ENCODE measurements around the gene ADGRB3.

The ADGRB3 gene

DNA sequence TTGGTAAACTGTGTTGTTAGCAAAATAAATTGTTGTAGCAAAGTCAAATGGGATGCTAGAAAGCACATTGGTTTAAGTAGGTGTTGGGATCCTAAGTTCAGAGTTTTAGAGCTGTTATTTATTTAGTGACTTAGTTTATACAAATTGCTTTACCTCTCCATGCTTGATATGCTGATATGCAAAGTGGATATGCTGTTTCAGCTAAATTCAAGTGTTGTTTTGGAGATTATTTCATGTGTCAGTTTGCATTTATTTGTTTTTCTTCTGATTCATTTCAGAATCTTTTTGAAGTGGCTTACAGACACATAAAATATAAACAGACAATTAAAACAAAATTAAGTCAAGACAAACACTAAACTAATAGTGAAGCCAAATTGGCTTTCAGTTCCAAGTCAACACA is 203.5 kb downstream of the ADGRB3 start:
- TF ChIP-seq GATA3 (IDR thresholded peaks at IDR 0.05; ENCODE audit: low read depth, low read length) (no peak), GATA2 (IDR thresholded peaks at IDR 0.05; ENCODE audit: low read depth, low read length) (no peak)

DNA sequence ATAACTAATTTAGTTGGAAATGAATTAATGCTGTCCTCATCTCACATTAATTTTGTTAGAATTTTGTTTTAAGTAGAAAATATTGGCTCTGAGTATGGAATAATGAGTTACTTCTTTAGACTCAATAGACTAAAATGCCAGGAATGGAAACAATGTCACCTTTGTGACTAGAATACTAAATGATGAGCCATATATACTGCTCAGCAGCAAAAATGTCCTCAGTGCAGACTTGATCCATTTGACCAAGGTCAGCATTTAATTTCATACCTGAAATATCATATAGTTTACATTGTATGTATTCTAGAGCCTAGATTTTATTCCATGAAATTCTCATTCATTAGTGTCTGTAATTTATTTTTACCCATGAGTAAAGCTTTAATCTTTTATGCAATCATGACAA is 217.7 kb downstream of the ADGRB3 start:
- no peak for TF ChIP-seq GATA3 (IDR thresholded peaks at IDR 0.05; ENCODE audit: low read depth, low read length)

DNA sequence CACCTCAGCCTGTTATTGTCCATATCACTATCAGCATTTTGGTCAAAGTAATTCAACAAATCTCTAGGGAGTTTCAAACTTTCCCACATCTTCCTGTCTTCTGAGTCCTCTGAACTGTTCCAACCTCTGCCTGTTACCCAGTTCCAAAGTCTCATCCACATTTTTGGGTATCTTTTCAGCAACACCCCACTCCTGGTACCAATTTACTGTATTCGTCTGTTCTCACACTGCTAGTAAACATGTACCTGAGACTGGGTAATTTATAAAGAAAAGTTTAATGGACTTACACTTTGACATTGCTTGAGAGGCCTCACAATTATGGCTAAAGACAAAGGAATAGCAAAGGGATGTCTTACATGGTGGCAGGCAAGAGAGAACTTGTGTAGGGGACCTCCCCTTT is 224.2 kb downstream of the ADGRB3 start:
- no peak for TF ChIP-seq GATA3 (IDR thresholded peaks at IDR 0.05; ENCODE audit: low read depth, low read length)
- no peak for TF ChIP-seq GATA2 (IDR thresholded peaks at IDR 0.05; ENCODE audit: low read depth, low read length)

DNA sequence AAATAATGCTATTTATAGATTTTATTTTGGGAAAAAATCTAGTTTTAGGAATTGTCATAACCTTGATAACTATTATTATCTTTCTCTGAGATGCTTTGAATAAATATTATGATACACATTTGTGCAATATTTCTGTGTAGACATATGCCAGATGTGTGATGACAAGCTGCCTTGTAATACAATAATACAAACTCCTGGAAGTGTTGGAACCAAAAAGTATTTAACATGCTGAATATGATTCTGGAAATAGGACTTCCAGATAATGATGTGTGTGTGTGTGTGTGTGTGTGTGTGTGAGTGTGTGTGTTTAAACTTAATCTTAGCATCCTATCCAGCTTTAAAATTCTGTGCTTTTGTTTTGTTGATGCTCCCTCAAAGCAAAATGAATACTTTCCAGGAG is 233.6 kb downstream of the ADGRB3 start:
- TF ChIP-seq GATA3 (IDR thresholded peaks at IDR 0.05; ENCODE audit: low read depth, low read length) (no peak), GATA2 (IDR thresholded peaks at IDR 0.05; ENCODE audit: low read depth, low read length) (no peak)

DNA sequence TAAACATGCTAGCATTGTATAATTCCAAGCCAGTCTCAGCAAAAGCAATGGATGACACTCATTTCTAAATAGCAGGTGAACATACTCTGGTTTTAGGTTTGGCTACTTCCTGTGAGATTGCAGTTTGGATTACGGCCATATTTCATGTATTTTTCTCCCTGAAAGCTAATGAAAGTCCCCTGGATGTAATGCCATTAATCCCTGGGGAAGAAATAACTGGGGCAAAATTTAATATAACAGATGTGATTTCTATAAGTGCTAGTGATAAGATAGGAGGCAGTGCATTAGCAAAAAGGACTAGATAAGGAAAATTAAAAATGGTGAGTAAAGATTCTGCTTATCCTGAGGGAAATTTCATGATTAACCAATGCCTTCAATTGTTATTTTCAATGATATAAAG is 238.2 kb downstream of the ADGRB3 start:
- TF ChIP-seq GATA3 (IDR thresholded peaks at IDR 0.05; ENCODE audit: low read depth, low read length), result peak; percentile 93
- TF ChIP-seq GATA2 (IDR thresholded peaks at IDR 0.05; ENCODE audit: low read depth, low read length), result peak; percentile 73

DNA sequence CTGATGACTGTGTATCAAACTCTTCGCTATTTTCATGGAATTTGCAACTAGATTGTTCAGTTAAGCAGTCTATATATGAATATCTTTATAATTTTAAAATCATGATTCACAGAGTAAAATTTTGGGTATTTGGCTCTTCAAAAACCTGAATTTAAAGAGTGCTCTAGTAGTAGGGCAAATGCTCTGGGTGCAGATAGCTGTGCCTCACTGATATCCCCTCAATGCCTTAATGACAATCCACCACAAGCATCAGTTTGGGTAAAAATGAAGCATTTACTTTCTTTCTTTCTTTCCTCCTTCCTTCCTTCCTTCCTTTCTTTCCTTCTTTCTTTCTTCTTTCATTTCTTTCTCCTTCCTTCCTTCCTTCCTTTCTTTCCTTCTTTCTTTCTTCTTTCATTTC is 239.7 kb downstream of the ADGRB3 start:
- no peak for TF ChIP-seq GATA3 (IDR thresholded peaks at IDR 0.05; ENCODE audit: low read depth, low read length)
- no peak for TF ChIP-seq GATA2 (IDR thresholded peaks at IDR 0.05; ENCODE audit: low read depth, low read length)

DNA sequence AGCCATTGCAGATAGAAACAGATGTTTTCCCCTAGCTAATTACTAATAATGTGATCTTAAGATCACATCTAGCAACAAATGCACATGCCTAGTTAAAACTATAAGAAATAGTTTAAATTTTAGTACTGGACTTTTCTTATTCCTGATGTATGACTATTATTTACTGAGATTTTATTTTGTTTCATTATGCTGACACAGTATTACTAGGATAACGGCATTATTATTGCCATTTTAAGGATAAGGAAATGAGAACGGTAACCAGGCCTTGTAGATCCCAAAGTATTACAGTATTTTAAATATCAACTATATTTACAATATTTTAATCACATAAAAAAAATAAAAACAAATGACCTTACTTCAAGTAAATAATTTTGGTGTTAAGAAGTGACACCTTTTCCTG is 240.3 kb downstream of the ADGRB3 start:
- TF ChIP-seq GATA2 (IDR thresholded peaks at IDR 0.05; ENCODE audit: low read depth, low read length) (no peak), GATA3 (IDR thresholded peaks at IDR 0.05; ENCODE audit: low read depth, low read length) (no peak)

DNA sequence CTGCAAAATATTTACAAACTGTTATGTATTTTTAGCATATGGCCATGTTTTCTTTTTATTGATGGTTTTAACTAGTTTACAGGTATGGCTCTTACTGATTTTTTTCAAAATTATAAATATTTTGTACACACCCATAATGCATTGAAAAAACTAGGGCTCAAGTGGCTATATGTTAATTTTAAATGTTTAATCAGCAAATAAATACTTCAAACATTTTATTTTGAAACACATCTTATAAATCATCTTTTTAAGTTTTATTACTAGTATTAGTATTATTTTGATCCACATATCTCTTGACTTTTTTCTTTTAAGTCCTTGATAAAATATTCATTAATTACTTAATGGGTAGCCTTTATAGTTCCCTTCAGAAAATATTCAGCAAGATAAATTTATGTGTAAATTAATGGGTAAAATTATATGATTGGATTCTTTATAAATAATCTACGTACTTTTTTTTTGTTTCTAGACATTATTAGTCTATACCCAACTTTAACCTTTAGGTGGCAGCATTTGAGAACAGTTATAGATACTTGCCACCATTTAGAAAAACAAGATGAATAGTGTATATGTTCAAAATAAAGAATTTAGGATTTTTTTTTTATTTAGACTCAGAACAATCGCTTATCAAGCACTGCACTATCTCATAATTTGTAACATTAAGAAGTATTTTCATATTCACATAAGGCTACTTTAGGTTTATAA is 241.9 kb downstream of the ADGRB3 start:
- TF ChIP-seq GATA2 (IDR thresholded peaks at IDR 0.05; ENCODE audit: low read depth, low read length) (no peak), GATA3 (IDR thresholded peaks at IDR 0.05; ENCODE audit: low read depth, low read length) (no peak)

DNA sequence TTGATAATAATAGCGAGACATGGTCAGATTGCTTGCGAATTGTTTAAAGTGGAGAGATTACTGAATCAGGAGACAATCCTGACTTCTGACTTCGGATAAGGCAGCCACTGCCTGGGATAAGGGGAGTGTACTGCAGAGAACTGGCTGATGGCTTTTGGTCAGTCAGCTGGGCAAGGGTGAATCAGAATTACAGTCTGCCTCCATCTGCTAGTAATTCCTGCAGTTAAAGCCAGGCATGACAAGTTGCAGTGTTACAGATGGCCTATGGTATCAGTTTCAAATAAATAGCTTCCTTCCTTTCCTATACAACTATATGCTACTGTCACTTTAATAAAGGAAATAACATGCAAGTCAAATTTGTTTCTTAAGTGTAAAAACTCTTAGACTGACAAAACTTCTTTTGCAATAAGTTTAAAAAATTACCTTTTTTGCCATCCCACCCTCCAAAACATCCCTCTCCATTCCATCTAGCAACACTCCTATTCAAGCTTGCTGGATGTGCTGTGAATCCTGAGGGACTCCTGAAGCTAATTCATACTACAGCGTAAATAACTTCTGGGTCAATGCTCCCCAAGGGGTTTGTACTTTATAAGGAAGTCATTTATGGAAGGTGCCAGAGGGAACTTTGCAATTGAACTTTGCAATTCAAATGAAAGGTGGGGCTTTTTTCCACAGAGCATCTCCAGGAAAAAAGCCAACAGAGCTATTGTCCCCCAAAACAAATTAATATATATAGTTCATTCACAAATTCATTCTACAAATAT is 245.2 kb downstream of the ADGRB3 start:
- TF ChIP-seq GATA3 (IDR thresholded peaks at IDR 0.05; ENCODE audit: low read depth, low read length) (no peak), GATA2 (IDR thresholded peaks at IDR 0.05; ENCODE audit: low read depth, low read length) (no peak)

DNA sequence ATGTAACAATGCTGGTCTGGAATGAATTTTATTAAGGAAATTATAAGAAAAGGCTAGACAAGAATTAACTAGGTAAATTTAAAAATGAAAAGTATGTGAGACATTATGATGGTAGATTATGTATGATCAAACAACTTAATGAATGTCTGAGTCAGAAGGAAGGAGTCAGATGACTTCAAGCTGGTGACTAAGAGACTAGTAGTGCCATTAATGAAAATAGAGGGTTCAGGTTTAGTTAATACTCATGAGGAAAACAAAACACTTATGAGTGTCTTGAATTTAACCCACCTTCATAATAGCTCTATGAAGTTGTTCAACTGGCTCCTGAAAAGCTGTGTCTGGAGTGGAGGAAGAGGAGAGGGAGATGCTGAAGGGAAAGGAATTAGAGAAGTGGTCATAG is 256.3 kb downstream of the ADGRB3 start:
- no peak for TF ChIP-seq GATA2 (IDR thresholded peaks at IDR 0.05; ENCODE audit: low read depth, low read length)
- no peak for TF ChIP-seq GATA3 (IDR thresholded peaks at IDR 0.05; ENCODE audit: low read depth, low read length)

DNA sequence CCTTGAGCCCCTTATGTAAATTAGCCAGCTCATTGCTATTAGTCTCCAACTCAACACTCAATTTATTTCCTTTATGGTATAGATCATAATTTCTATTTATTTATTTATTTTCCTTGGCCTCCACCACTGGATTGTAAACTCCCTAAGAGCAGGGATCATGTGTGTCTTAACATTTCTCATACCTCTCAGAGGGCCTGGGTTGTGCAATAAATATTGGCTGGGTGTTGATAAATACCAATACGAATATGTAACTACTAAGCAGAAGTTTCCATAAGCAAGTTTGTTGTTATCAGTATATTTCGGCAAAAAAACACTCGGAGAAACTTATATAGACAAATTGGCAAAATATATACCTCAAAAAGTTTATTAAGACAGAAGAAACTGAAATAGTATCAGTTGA is 257.4 kb downstream of the ADGRB3 start:
- TF ChIP-seq GATA3 (IDR thresholded peaks at IDR 0.05; ENCODE audit: low read depth, low read length), result no peak
- no peak for TF ChIP-seq GATA2 (IDR thresholded peaks at IDR 0.05; ENCODE audit: low read depth, low read length)

DNA sequence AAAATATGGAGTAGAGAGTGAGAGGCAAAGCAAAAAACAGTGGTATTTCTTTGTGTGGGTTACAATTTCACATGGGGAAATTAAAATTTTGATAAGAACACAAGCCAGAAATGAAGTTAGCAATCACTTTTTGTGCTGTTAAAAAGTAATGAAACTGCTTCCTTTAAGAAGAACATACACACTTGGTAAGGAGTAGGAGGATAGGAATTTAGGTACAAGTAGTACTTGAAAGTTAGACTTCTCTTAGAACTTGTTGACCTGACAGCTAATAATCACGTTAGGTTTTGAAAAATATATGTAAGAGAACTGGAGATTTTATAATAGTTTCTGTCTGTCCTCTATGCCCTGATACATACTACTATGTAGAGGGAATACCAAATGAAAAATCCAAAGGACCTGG is 260.8 kb downstream of the ADGRB3 start:
- no peak for TF ChIP-seq GATA3 (IDR thresholded peaks at IDR 0.05; ENCODE audit: low read depth, low read length)

DNA sequence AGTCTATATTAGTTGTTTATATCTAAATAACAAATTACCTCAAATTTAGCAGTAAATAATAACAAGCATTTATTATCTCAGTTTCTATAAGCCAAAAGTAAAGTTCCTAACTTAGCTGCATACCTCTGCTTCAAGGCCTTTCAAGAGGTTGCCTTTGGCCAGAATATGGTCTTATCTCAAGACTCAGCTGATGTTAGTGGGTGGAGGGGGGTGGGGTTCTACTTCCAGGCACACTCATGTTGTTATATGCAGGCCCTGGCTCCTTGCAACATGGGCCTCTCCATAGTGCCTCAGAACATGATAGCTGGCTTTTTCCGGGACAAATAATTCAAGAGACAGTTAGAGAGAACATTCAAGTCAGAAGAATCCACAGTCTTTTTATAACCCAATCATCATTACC is 266.0 kb downstream of the ADGRB3 start:
- TF ChIP-seq GATA3 (IDR thresholded peaks at IDR 0.05; ENCODE audit: low read depth, low read length) (no peak), GATA2 (IDR thresholded peaks at IDR 0.05; ENCODE audit: low read depth, low read length) (no peak)

DNA sequence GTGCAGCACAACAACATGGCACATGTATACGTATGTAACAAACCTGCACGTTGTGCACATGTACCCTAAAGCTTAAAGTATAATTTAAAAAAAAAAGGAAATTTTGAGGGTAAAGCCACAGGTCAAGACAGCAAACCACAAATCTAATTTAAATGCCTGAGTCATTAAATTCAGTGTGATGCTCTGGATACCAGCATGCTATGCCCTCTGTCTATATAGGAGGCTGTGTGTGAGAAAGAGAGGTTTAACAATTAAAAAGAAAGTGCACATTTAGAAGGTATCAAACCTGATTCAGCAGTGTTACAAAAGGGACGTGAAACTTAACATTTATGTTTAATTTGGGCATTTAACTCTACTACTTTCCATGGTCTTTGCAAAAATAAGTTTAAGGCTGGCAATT is 276.3 kb downstream of the ADGRB3 start:
- TF ChIP-seq GATA3 (IDR thresholded peaks at IDR 0.05; ENCODE audit: low read depth, low read length) (no peak), GATA2 (IDR thresholded peaks at IDR 0.05; ENCODE audit: low read depth, low read length) (no peak)

DNA sequence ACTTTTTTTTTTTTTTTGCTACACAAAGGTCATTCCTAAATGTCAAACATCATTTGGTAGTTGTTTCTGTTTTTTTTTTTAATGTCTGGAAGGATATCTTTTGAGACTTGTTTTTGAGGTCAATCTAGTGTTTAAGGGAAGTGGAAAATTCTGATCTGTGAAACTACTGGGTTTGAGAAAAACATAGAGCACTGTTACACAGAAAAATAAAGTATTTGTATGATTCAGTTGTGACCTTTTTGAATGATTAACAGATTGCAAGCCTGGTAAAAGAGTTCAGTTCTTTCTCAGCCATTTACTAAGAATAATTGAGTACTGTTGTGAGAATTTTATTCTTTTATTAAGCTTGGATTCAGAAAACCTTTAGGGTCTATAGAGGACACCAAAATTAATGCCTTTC is 276.7 kb downstream of the ADGRB3 start:
- TF ChIP-seq GATA2 (IDR thresholded peaks at IDR 0.05; ENCODE audit: low read depth, low read length), result no peak
- TF ChIP-seq GATA3 (IDR thresholded peaks at IDR 0.05; ENCODE audit: low read depth, low read length), result no peak

Measured in SH-SY5Y (cell line).